ENCODE results near the gene JAG1.

GRCh38 chr20:10699489-10699888 is 25.7 kb upstream of the JAG1 start:
- TF ChIP-seq CTCF (IDR thresholded peaks at IDR 0.05) (no peak), POLR2A (IDR thresholded peaks at IDR 0.05) (no peak)
